ENCODE results near the gene XXYLT1. TPM values are rescaled to one million over a fixed set of nuclear protein-coding genes. Genes with fewer than 3 reads are reported as not detected.

XXYLT1 gene
- total and polyA plus RNA-seq, 9 of the 15 experiments (the other 6 are each of a cell fraction or from before 2014, with no cell fraction given): 1.9 to 18.9 (median 15.0) TPM

DNA sequence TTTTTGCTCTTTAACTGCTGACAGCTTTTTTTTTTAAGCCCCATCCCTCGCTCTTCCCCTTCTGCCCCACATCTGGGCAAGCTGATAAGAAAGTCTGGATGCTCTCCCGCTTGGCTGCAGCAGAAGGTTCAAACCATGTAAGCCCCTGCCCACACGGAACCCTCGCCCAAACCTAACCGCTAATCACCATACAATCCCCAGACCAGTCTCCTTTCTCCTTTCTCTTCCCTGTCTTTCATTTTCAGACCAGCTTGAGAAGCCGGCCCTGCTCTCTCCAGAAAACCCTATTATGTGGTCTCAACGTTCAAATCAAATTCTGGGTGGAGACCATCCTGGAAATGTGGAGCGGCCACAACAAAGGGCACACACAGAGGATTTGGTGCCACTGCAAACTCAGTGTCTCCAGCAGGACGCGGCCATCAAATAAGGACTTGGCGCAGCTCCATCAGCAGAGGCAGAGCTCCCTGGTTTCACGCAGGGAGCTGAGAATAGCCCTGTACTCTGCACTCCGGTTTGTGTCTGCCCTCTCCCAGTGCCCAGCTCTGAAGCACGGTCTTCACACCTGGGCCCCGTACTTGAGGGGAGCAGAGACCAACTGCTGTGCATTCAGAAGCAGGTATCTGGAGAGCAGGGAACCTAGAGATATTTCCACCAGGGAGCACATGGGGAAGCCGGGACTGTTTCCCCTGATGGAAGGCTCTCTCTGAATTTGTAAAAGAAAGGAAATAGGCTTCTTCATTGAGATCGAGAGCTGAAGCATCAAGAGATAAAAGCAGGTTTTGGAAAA lies 92.6 kb downstream of the XXYLT1 start (continued):
- TF ChIP-seq CBX1 (IDR thresholded peaks at IDR 0.05; ENCODE audit: low read depth) (no peak), DMBX1 (CRISPR knock-in tag; IDR thresholded peaks at IDR 0.05; ENCODE audit: borderline replicate concordance) (peak; percentile 94), SREBF2 (CRISPR knock-in tag; IDR thresholded peaks at IDR 0.05) (no peak), HSF4 (CRISPR knock-in tag; IDR thresholded peaks at IDR 0.05; ENCODE audit: borderline replicate concordance) (no peak), NFRKB (IDR thresholded peaks at IDR 0.05; ENCODE audit: low read depth) (peak; percentile 81), ADNP (tag; IDR thresholded peaks at IDR 0.05) (no peak), SIRT6 (IDR thresholded peaks at IDR 0.05; ENCODE audit: low read depth, low read length) (no peak), PHTF2 (CRISPR knock-in tag; IDR thresholded peaks at IDR 0.05) (no peak), MECOM (CRISPR knock-in tag; IDR thresholded peaks at IDR 0.05) (peak; percentile 32; the same call in 1 of the 2 replicates), JUNB (CRISPR knock-in tag; conservative IDR thresholded peaks at IDR 0.05) (no peak), EWSR1 (IDR thresholded peaks at IDR 0.05; ENCODE audit: borderline replicate concordance, low read depth, partially characterized antibody) (no peak), KLF13 (tag; IDR thresholded peaks at IDR 0.05; ENCODE audit: borderline replicate concordance, low read depth) (no peak), CHD1 (IDR thresholded peaks at IDR 0.05; ENCODE audit: low read length) (peak; percentile 73), ZNF121 (CRISPR knock-in tag; conservative IDR thresholded peaks at IDR 0.05) (no peak), HDAC1 (IDR thresholded peaks at IDR 0.05) (peak in 1 of 2 experiments; percentile 70; a peak in 2 of 4 replicates), MAFF (IDR thresholded peaks at IDR 0.05; ENCODE audit: low read length) (peak; percentile 58; the same call in 1 of the 2 replicates), SP1 (CRISPR knock-in tag; IDR thresholded peaks at IDR 0.05) (0 out of 2 replicates have a peak, but pooled peaks have one; percentile 39), LEF1 (IDR thresholded peaks at IDR 0.05) (peak; percentile 71), KDM1A (IDR thresholded peaks at IDR 0.05) (peak in 1 of 2 experiments; percentile 20; a peak in 1 of 4 replicates), NFIX (CRISPR knock-in tag; IDR thresholded peaks at IDR 0.05; ENCODE audit: low read depth) (no peak), ARNT (IDR thresholded peaks at IDR 0.05) (peak in 1 of 2 experiments; percentile 26; a peak in 1 of 4 replicates), FOXK1 (CRISPR knock-in tag; IDR thresholded peaks at IDR 0.05; ENCODE audit: borderline replicate concordance) (0 out of 2 replicates have a peak, but pooled peaks have one; percentile 22), ZNF253 (CRISPR knock-in tag; conservative IDR thresholded peaks at IDR 0.05) (no peak), WHSC1 (IDR thresholded peaks at IDR 0.05; ENCODE audit: low read length) (no peak), PHF8 (IDR thresholded peaks at IDR 0.05; ENCODE audit: borderline replicate concordance, low read length) (no peak; the same call in 1 of the 2 replicates)
- TF ChIP-seq, protein P1, sequence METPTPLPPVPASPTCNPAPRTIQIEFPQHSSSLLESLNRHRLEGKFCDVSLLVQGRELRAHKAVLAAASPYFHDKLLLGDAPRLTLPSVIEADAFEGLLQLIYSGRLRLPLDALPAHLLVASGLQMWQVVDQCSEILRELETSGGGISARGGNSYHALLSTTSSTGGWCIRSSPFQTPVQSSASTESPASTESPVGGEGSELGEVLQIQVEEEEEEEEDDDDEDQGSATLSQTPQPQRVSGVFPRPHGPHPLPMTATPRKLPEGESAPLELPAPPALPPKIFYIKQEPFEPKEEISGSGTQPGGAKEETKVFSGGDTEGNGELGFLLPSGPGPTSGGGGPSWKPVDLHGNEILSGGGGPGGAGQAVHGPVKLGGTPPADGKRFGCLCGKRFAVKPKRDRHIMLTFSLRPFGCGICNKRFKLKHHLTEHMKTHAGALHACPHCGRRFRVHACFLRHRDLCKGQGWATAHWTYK (CRISPR knock-in tag; IDR thresholded peaks at IDR 0.05): no peak
- TF ChIP-seq, protein P2, sequence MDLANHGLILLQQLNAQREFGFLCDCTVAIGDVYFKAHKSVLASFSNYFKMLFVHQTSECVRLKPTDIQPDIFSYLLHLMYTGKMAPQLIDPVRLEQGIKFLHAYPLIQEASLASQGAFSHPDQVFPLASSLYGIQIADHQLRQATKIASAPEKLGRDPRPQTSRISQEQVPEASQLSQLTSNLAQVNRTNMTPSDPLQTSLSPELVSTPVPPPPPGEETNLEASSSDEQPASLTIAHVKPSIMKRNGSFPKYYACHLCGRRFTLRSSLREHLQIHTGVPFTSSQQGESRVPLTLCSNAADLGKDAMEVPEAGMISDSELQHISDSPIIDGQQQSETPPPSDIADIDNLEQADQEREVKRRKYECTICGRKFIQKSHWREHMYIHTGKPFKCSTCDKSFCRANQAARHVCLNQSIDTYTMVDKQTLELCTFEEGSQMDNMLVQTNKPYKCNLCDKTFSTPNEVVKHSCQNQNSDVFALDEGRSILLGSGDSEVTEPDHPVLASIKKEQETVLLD (IDR thresholded peaks at IDR 0.05): peak; percentile 74; the same call in 1 of the 2 replicates

Measured in K562 (cell line).